ENCODE results near the gene RAPGEF4. TPM values are rescaled to one million over a fixed set of nuclear protein-coding genes. Genes with fewer than 3 reads are reported as not detected.
A peak's percentile ranks its signal among the peaks of the same experiment; 100 is the strongest.

The RAPGEF4 gene
- 10 to 100 TPM; 10.9 to 12.9 TPM for total RNA-seq
- long read RNA-seq, full-length matches to known transcripts = 6 of 18 reads
- long read RNA-seq, partial matches to known transcripts = 6 of 18 reads
- long read RNA-seq, other reads (novel, unspliced or antisense) = 6 of 18 reads

GRCh38 chr2:172735582-172736423, at the start of gene RAPGEF4:
Gene RAPGEF4, plus strand, starts transcription at chr2:172735845. Its CDS starts 139 bp downstream, at chr2:172735984.
- peak; percentile 62 to 75 for ATAC-seq
- intact Hi-C loops (cut with DNase I) = no loop called here
- no peak for DNase-seq

- DNase-seq (peak; percentile 74), ATAC-seq (peak; percentile 98)
- intact Hi-C loops (cut with DNase I) = no loop called here
Observed at GRCh38 chr2:172693037-172693436, 42.6 kb upstream of the RAPGEF4 start.

DNA sequence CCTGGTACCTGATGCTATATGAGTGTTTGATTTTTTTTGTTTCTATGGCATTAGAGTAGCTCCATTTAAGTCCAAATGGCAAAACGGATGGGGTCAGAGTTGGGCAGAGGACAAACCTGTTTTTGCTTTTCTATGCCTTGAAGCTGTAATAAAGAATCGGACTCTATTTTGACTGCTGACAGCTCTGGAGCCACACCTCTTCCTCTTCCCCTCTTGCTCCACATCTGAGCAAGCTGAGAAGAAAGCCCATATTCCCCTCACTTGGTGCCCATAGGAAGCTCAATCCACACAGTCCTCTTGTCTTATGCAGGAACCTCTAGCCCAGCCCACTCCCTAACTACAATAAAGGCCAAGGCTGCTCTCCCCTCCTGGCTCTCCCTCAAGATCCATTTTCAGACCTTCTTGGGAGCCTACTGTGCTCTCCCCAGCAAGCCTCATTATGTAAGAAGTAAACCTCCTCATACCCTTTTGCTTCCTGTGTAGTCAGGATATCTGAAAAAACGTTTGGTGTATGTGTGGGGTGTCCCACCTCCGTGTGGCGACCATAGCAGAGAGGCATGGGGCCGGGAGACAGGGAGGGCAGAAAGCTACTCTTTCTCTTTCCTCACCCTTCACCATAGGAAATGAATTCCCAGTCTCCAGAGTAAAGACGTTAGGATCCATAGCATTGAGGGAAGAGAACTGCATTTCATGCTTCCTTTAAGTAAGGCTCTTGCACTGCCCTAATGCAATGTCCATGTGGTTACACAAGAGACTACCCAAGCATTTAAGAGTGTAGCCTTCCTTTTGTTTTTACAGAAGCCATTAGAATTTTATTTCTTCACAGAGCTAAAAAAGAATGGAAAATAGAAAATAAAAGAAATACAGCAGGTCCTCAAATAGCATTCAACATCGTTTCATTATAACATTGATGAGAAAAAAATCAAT, 41.9 kb upstream of the RAPGEF4 start:
- intact Hi-C loops (cut with DNase I) = no loop called here
- ATAC-seq (peak in 1 of 2 donors; percentile 31), DNase-seq (no peak)

DNA sequence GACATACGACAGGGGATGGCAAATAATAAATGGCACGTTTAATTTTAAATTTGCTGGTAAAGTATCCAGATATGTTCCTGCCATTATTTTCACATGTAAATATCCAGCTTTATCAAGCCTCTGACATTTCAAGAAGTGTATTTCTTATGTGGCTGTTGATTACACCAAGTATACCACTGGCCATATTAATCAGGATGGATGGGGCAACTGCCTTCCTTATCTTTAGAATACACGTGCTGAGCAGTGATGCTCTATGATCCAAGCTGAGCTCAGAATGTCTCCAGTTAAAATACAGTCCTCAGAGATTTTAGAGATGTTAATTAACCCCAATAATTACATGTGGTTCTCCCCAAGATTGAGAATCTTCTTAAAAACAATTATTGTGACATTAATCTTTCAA, 38.3 kb upstream of the RAPGEF4 start:
- DNase-seq = no peak
- intact Hi-C loops (cut with DNase I) = no loop called here
- no peak for ATAC-seq

DNA sequence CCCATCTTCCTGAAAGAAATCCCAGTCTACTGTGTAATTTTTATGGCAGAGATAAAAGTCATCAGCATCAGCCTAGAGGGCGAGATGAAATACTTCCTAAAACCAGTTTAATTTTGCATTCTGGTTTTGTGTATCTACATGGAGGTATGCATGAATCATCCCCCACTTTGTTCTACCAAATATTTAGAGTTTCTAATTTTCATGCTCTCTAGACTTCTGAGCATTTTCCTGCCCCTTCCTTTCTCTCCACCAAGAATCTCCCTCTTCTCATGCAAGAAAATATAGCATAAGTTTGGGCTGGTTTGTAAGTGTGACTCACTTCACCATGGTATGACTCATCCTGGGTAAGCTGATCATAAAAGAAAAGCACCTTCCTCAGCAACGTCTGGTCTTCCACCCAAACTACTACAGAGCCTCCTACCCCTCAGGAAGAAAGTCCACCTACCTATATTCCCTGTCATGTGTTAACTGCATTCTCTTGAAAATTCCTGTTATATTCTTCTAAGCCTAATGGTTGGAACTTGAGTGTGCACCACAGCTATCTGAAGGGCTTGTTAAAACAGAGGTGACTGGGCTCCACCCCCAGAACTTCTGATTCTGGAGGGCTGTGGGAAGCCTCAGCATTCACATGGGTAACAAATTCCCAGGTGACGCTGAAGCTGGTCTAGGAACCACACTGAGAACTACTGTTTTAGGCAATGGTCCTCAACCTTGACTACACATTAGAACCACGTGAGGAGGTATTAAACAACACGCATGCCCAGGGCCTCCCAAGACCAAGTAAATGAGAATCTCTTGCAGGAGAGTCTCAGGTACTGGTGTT, 37.4 kb upstream of the RAPGEF4 start:
- ATAC-seq (peak in 1 of 2 donors; percentile 50), DNase-seq (no peak)
- intact Hi-C loops (cut with DNase I) = no loop called here

DNA sequence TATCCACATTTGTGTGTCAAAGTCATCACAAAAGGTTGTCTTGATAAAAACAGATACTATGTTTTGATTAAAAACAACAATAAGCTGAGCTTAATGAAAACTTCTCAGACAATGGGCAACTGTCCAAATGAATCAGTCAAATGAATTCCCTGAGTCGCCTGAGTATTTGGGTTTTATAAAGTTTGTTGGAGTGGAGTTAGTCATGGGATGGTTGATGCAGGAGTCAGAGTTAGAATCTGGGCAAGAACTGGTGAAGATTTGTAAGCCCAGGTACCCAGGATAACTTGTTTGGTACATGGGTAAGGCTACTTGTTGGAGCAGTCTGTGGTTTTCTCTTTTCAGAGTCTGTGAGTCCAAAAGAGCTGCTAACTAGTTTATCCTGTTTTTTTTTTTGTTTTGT, 34.4 kb upstream of the RAPGEF4 start:
- peak in 1 of 2 donors; percentile 69 for ATAC-seq
- intact Hi-C loops (cut with DNase I) = loop anchor here in 1 of 2 donors (10.0 kb wide), 1 partner anchor 84 kb away; no protein-coding TSS in a partner anchor
- no peak for DNase-seq

DNA sequence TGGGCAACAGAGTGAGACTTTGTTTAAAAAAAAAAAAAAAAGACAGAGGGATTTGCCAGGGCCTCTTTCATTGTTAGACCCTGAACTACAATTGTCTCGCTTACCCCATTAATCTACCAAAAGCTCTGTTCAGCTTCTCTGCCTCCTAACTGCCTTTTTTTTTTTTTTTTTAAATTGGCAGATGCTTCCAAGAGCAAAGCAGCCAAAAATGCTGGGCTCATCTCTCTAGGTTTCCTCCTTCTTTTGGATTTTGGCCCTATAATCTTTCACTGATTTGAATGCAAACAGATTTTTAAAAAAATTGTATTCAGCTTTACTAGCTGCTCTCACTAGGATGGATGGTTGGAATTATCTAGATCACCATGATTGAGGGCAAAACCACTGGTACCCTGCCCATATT, 33.2 kb upstream of the RAPGEF4 start:
- ATAC-seq (peak in 1 of 2 donors; percentile 43), DNase-seq (no peak)
- intact Hi-C loops (cut with DNase I) = loop anchor here in 1 of 2 donors (10.0 kb wide), 1 partner anchor 82 kb away; no protein-coding TSS in a partner anchor

DNA sequence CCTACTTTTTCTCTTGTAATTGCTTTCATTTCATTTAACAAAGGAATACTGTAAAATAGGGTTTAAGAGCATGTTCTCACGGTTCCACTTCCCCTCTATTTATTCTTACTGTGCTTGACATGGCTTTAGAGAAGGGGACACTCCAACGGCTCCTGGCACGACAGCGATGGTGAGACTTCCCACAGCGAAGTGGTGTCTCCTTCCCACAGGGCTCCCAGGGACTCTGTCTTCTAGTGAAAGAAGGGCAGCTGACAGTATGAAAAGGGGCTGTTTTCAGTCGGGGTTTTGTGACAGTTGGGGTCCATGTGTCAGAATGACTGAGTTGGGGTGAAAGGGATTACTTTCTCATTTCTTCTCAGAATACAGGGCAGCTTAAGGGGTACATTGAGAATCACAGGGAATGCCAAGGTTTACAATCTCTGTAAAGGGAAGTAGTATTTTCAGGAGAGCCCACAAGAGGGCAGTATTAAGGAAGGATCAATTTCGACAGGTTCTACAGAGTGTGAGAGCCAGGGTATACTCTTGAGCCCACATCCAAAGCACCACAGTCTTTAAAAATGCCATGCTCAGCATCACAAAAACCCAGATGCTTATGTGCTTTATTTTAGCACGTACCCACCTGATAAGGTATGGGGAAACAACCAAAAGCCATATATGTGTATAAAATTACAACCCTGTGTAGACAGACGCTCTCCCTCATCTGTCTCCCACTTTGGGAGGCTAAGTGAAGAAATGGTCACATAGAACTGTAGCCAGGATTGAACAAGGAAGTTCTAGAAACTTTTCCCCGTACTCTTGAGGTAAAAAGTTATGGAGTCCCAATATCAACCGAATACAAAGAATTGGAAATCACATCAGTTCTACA, 31.3 kb upstream of the RAPGEF4 start:
- intact Hi-C loops (cut with DNase I) = loop anchor here in 1 of 2 donors (10.0 kb wide), 1 partner anchor 80 kb away; no protein-coding TSS in a partner anchor
- DNase-seq (no peak), ATAC-seq (peak in 1 of 2 donors; percentile 39)

DNA sequence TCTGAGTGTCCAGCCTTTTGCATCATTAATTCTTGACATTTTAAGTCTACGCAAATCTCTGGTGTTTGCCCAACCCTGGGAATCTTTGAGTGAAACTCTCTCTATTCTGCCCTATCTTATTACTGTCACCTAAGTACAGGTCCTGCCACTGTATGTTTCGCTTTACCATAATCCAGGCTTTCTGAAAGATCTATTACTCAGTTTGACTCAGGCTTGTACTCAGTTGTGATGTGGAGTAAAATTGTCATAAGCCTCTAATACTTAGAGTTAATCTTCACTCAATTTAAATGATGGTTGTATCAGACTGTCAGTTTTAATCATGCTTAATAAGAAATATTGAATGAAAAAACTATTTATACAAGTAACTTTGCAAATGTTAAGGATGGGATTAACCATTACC, 30.3 kb upstream of the RAPGEF4 start:
- ATAC-seq (no peak), DNase-seq (no peak)
- intact Hi-C loops (cut with DNase I) = loop anchor here in 1 of 2 donors (10.0 kb wide), 1 partner anchor 79 kb away; no protein-coding TSS in a partner anchor

GRCh38 chr2:172708247-172708646, 27.4 kb upstream of the RAPGEF4 start:
- ATAC-seq (no peak), DNase-seq (no peak)
- intact Hi-C loops (cut with DNase I) = loop anchor here in 1 of 2 donors (10.0 kb wide), 1 partner anchor 77 kb away; no protein-coding TSS in a partner anchor

GRCh38 chr2:172709566-172710291, 25.9 kb upstream of the RAPGEF4 start:
- intact Hi-C loops (cut with DNase I) = loop anchor here in 1 of 2 donors (10.0 kb wide), 2 partner anchors 75 to 115 kb away; no protein-coding TSS in a partner anchor
- no peak for DNase-seq
- ATAC-seq = no peak

- peak; percentile 55 to 64 for ATAC-seq
- intact Hi-C loops (cut with DNase I) = loop anchor here in 1 of 2 donors (10.0 kb wide), 1 partner anchor 116 kb away; no protein-coding TSS in a partner anchor
- no peak for DNase-seq
Observed at GRCh38 chr2:172710584-172711047, 25.0 kb upstream of the RAPGEF4 start.

- intact Hi-C loops (cut with DNase I) = loop anchor here in 1 of 2 donors (10.0 kb wide), 1 partner anchor 116 kb away; no protein-coding TSS in a partner anchor
- ATAC-seq (no peak), DNase-seq (no peak)
Observed at GRCh38 chr2:172711110-172711509, 24.5 kb upstream of the RAPGEF4 start.

DNA sequence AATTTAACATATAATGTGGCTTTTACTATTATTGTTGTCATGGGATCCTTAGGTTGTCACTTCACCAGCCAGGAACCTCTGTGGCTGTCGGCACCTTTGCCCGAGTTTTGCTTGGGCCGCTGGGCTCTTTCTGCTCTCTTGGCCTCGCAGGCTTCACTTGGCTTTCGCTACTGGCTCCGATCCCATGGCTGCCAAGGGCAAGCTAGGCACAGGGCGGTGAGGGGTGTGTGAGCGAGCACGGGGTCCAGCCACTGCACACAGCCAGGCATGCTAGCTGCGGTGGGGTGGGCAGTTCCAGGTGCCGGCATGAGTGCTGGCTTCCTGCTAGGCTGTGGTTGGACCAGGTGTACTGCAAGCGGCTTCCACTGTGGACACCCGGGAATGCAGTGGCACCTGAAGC, 23.4 kb upstream of the RAPGEF4 start:
- peak; percentile 71 to 79 for ATAC-seq
- intact Hi-C loops (cut with DNase I) = loop anchor here in 1 of 2 donors (10.0 kb wide), 1 partner anchor 117 kb away; no protein-coding TSS in a partner anchor
- DNase-seq = no peak

DNA sequence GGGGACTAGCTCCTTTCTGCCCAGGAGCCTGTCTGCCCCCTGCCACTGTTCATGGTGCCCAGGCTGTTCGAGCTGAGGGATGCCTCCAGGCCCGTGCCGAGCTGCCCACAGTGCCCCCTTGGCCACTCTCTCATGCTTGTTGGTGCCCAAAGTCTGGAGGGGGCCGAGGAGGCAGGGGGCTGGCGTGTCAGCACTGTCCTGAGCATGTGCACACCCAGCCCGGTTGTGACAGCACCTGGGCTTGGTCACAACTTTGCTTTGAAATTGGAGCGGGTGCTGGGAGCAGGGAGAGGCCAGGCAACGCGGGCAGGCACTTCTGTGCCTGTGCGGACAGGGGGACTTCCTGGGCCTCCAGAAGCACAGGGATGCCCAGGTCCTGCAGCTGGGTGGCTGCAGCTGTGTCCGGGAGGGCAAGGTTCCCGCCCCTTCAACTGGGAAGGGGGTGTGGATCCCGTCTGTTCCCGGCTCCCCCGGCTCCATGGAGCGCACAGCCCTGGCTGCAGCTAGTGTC, 22.2 kb upstream of the RAPGEF4 start:
- ATAC-seq (no peak), DNase-seq (no peak)
- intact Hi-C loops (cut with DNase I) = loop anchor here in 1 of 2 donors (10.0 kb wide), 1 partner anchor 119 kb away; no protein-coding TSS in a partner anchor

- intact Hi-C loops (cut with DNase I) = no loop called here
- no peak for DNase-seq
- no peak for ATAC-seq
Observed at GRCh38 chr2:172722481-172722880, 13.2 kb upstream of the RAPGEF4 start.

All from left cardiac atrium (tissue), 4 donors.